Measurements from ENCODE around the gene TMTC2.

Gene TMTC2

DNA sequence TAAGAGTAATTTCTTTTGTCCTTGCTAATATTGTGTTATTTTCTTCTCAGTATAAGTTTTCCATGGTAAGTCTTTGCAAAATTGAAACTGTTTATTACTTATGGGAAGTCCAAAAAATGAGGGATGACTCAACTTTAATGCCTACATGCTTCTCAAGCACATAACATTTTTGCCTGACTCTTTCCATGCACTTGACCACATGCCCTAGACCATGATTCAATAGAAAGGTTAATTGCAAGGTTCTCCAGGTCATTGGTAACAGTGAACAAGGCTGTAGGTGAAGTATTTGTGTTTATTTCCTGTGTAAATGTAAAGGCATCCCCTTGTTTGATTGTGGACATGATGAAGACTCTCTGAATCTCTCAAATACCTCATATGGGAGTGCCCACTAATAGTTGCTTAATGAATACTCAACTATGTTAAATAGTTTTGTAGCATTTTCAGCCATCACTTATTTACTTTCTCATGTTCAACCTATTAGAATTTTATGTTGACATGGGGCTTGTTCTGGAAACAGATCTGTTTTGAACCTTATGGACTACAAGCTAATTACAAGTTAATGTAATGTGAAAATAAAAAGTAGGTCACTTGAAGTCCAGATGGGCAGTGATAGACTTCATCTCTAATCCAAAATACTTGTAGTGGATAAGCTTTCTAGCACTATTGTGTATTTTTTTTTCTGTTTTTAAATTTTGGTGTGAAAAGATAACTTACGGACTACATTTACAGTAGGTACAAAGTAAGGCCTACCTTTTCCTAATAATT lies 131.7 kb downstream of the TMTC2 start:
- FAIRE-seq (no peak), DNase-seq (ENCODE audit: insufficient read length, low spot score) (no peak)
- TF ChIP-seq, protein P1, sequence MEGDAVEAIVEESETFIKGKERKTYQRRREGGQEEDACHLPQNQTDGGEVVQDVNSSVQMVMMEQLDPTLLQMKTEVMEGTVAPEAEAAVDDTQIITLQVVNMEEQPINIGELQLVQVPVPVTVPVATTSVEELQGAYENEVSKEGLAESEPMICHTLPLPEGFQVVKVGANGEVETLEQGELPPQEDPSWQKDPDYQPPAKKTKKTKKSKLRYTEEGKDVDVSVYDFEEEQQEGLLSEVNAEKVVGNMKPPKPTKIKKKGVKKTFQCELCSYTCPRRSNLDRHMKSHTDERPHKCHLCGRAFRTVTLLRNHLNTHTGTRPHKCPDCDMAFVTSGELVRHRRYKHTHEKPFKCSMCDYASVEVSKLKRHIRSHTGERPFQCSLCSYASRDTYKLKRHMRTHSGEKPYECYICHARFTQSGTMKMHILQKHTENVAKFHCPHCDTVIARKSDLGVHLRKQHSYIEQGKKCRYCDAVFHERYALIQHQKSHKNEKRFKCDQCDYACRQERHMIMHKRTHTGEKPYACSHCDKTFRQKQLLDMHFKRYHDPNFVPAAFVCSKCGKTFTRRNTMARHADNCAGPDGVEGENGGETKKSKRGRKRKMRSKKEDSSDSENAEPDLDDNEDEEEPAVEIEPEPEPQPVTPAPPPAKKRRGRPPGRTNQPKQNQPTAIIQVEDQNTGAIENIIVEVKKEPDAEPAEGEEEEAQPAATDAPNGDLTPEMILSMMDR (IDR thresholded peaks at IDR 0.05; ENCODE audit: insufficient read depth, missing control alignments) = no peak

DNA sequence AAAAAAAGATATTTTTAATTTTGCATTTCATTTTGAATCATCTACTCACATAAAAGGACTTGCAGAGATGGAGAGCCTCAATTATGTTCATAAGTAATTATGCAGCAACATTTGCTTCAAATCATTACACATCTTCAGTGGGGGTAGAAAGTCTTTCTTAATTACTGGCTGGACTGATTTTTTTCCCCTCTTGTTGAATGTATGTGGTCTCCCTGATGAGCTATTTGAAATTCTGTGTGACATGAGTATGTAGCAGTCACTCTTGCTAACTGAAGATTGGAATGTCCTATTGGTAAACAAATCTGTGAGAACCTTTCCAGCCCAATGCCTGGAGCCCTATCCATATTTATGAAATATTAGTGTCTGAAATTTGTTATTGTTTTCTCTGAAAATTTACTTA lies 139.8 kb downstream of the TMTC2 start:
- TF ChIP-seq, protein P1 (IDR thresholded peaks at IDR 0.05; ENCODE audit: insufficient read depth, missing control alignments) = no peak
- FAIRE-seq (no peak), DNase-seq (ENCODE audit: insufficient read length, low spot score) (no peak)

DNA sequence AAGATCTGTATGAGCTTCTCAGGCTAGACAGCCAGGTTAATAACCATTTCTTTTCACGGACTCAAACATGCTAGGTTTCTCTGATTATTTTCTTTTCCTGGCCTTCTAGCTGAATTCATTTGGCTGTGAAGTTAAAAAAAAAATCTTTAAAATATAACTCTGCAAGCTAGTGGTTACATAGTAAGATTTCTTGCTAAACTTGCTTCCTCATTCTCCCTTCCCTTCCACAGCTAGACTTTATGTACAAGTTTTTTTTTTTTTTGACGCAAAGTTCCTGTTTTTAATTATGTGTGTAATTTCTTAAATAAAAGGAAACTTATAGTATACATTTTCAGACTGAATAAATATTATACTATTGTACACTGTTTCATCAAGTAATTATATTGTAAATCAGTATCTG lies 145.4 kb downstream of the TMTC2 start:
- FAIRE-seq = no peak
- TF ChIP-seq, protein P1 (IDR thresholded peaks at IDR 0.05; ENCODE audit: insufficient read depth, missing control alignments) = no peak
- DNase-seq (ENCODE audit: insufficient read length, low spot score) = no peak

DNA sequence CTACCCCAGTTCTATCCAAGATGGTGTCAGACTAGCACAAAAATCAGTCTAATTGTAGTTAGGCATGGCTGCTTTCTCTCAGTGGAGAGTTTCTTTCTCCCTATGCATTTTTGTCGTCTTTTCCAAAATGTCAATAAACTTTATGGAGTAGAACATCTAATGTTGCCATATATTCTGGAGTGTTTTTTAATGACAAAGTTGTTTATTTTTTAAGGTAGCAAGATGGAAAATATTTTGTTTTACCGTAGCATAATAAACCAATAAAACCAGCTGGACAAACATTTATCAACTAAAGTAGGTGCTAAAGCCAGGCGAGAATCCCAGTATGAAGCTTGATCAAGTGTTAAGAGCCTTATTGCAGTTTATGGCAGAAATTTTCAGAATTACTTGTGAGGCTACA lies 146.3 kb downstream of the TMTC2 start:
- no peak for DNase-seq (ENCODE audit: insufficient read length, low spot score)
- TF ChIP-seq, protein P1 (IDR thresholded peaks at IDR 0.05; ENCODE audit: insufficient read depth, missing control alignments) = no peak
- no peak for FAIRE-seq

DNA sequence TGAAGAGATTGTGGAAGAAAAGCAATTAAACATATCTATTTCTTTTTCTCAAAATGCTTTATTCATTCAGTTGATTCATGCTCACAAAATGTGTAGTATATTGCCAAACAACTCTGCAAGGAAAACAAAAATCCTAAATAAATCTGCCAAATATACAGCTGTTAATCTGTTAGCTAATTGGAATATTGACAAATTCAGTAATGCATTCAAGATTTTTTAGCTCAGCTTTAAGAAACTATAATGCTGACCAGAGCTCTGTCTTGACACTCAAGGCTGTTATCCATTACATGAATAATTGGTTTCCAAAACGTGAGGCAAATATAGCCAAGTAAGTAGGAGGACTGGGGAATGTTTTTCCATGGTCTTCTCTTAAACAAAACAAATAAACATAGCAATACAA lies 146.8 kb downstream of the TMTC2 start:
- FAIRE-seq = no peak
- DNase-seq (ENCODE audit: insufficient read length, low spot score) = no peak
- TF ChIP-seq, protein P1 (IDR thresholded peaks at IDR 0.05; ENCODE audit: insufficient read depth, missing control alignments) = no peak

DNA sequence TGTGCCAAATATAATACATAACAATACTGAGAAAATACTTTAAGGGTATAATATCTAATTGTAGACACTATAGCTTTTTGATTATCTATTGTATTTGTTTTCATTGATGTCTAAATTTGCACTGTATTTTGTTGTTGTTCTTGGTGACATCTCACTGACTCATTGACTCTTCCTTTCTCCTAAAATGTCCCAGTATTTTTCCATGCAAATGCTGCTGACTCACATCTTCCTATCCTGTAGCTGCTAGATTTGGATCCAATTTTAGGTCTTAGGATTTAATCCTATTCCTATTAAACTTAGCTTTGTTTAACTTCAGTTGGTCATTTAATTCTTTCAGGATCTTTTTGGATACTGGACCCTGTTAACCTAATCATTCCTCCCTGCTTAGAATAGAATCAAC lies 148.5 kb downstream of the TMTC2 start:
- DNase-seq (ENCODE audit: insufficient read length, low spot score) = no peak
- FAIRE-seq = no peak
- TF ChIP-seq, protein P1 (IDR thresholded peaks at IDR 0.05; ENCODE audit: insufficient read depth, missing control alignments) = no peak

DNA sequence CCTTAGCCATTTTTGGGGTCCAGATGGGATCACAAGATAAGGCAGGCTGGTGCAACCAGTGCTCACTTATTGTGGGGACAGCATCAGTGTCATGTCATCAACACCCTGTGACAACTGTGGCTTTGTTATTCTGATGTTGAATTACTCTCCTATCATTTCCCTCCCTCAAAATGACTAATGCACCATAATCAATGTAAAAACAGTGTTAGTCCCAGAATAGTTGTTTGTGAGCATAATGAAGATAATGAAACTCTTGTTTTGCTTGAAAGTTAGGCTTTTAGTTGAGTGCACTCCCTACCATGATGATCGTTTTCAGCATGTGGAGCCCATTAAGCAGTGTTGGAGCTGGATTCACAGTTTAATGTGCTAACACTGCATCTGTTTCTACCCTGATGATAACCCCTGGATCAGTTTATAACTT lies 151.4 kb downstream of the TMTC2 start:
- FAIRE-seq (peak; percentile 6), DNase-seq (ENCODE audit: insufficient read length, low spot score) (no peak)
- TF ChIP-seq, protein P1 (IDR thresholded peaks at IDR 0.05; ENCODE audit: insufficient read depth, missing control alignments) = no peak
